GM19099 (cell line): ENCODE measurements around the gene AGGF1.

Source experiments
- POLR2A ChIP-seq: IDR thresholded peaks from 3 replicates; pipeline ENCODE4 v1.6.1; 2011; ENCODE audit warnings: low read depth; ENCODE audit not compliant: insufficient read length; ENCODE audit errors: extremely low read depth

Gene AGGF1

DNA sequence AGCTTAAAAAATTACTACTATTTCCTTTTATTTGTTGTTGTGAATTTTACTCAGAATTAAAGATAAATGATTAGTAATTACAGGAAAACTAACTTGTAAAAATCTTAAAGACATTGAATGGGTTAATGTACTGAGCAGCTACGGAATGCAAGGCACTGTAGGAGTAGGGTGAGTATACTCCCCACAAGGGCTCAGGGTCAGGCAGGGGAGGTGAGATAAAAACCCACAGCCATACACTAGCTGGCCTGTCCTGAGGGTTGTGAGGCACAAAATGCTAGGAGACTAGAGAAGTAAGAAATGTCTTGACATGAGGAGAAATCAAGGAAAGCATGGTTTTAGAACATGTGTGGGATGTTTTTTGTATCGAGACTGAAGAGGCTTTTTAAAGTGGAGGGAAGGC lies 43.5 kb downstream of the AGGF1 start:
- no peak for TF ChIP-seq POLR2A

DNA sequence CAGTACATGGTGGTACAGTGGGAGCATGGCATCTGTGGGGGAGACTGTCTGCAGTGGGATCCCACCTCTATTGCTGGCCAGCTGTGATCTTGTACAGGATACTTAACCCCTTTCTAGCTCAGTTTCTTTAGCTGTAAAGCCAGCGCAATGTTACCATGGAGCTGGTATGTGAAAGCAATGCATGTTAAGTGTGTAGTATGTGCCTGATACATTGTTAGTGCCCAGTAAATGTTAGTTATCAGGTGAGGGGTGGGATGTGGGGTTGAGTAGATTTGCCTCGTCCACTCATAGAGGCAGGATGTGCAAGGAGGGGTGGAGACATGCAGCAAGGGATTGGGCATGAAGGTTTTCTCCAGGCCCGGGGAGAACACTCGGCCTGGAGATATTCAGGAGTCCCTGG lies 44.5 kb downstream of the AGGF1 start:
- no peak for TF ChIP-seq POLR2A

- TF ChIP-seq POLR2A = no peak
Observed at GRCh38 chr5:77076961-77077828, 47.0 kb downstream of the AGGF1 start.

GRCh38 chr5:77077829-77078176 lies 47.6 kb downstream of the AGGF1 start:
- TF ChIP-seq POLR2A = no peak

GRCh38 chr5:77080905-77081304 lies 50.7 kb downstream of the AGGF1 start:
- no peak for TF ChIP-seq POLR2A

DNA sequence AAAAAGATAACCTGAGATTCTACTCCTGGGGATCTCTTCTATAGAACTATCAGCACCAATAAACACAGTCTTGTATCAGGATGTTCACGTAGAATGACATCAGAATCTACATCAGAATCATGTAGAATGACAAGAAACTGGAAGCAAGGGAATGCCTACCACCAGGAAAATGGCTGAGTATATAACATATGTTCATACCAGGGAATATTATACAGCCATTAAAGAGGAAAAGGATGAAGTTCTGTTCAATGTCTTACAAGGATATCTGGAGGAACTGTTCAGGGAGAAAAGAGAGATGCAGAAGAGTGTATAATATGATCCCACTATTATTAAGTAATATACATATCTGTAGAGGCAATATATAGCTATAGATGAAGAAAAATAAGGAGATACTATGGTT lies 52.1 kb downstream of the AGGF1 start:
- TF ChIP-seq POLR2A = no peak

DNA sequence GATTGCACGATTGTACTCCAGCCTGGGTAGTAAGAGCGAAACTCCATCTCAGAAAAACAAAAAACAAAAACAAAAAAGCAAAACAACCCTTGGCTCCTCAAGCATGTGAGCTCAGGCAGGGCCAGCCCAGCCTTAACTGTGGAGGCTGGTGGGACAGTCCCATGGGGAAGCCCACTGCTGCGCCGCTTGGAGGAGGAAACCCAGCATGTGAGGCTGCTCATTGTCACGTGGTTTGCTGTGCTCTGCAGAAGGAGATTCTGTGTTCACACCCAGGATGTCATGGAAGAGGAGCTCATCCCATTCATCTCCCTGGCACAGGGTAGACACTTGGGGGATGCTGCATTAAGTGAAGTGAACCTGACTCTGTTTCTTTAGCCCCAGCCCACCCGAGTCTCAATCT lies 52.9 kb downstream of the AGGF1 start:
- TF ChIP-seq POLR2A = no peak

GRCh38 chr5:77086368-77086688 lies 56.1 kb downstream of the AGGF1 start:
- TF ChIP-seq POLR2A = no peak

- TF ChIP-seq POLR2A = no peak
Observed at GRCh38 chr5:77086689-77087483, 56.7 kb downstream of the AGGF1 start, which contains the start of gene ZBED3. Gene ZBED3, minus strand, starts transcription at chr5:77087285. Its CDS starts 9,407 bp downstream, at chr5:77077878.

- TF ChIP-seq POLR2A = no peak
Observed at GRCh38 chr5:77087484-77088261, 57.5 kb downstream of the AGGF1 start.

DNA sequence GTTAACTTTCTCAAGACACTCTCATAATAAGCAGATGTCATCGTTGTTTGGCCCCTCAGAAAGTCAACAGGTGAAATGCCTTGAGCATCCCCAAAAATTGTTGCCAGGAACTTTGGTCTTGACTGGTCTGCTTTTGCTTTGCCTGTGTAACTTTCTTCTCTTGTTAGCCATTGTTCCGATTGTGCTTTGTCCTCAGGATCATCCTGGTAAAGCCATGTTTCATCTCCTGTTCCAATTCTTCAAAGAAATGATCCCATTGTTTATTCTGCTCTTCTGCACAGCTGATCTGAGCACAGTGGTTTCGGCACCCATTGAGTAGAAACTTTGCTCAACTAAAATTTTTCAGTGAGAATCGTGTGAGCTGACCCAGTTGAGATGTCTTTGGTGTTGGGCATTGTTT lies 65.0 kb downstream of the AGGF1 start:
- TF ChIP-seq POLR2A = no peak

GRCh38 chr5:77101298-77101697 lies 71.1 kb downstream of the AGGF1 start:
- no peak for TF ChIP-seq POLR2A

DNA sequence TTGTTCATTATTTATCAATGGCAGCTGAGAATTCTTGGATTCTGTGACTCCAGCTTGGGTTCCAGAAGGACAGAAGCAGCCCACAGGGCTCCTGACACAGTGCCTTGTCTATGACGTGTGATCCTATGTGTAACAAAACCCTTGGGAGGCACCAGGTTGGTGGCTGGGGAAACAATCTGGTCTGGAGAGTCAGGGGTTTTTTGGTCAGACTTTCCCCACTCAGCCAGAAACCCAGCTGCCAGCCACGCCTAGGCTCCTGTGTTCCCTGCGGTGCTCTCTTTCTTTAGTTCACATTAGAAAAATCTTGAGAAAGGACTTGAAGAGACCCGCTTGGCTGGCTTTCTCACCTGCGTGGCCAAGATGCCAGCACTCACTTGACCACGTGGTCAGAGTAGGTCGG lies 72.3 kb downstream of the AGGF1 start:
- TF ChIP-seq POLR2A = no peak

DNA sequence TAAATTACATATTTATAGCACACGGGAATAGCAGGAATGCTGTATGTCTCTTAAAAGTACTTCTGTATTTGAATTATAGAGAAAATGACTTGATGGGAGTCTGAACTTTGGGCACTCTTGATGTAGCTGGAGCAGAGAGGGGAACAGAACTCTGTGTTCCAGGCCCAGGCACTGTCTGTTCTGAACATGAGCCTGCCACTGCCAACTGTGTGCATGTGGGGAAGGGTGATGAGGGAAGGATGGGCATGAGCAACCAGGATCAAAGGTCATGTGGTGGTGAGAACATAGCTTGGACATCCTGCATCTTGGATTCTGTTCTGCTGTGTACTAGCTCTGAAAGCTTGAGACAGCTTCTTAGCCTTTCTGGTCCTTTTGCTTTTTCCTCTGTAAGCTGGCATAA lies 73.3 kb downstream of the AGGF1 start:
- no peak for TF ChIP-seq POLR2A

- TF ChIP-seq POLR2A = no peak
Observed at GRCh38 chr5:77104813-77105212, 74.6 kb downstream of the AGGF1 start.
